H1 (cell line): ENCODE results near the gene SPINK1. TPM values are rescaled to one million over a fixed set of nuclear protein-coding genes. Genes with fewer than 3 reads are reported as not detected.

Experiments
- CEBPB ChIP-seq: IDR thresholded peaks from 2 replicates; pipeline ENCODE4 v1.6.1; 2012; ENCODE audit warnings: low read depth, low read length
- KDM1A ChIP-seq: fragments of 200-600, 300-600 bp; sonication (generic); IDR thresholded peaks from 2 replicates; pipeline ENCODE4 v1.7.1; 2016; ENCODE audit warnings: mild to moderate bottlenecking, low read length, borderline replicate concordance
- MAFK ChIP-seq: IDR thresholded peaks from 2 replicates; pipeline ENCODE4 v1.6.1; 2012; ENCODE audit warnings: low read depth, mild to moderate bottlenecking, improper control_type of control experiment, low read length
- POU5F1 ChIP-seq: IDR thresholded peaks from 2 replicates; pipeline ENCODE4 v1.6.1; 2011; ENCODE audit warnings: low read depth, mild to moderate bottlenecking, low read length, moderate library complexity
- polyA plus RNA-seq, 7 experiments: library from polyadenylated mRNA; depleted of rRNA in 3 of 7; stranded (reverse) in 5 of 7; unstranded in 2 of 7; fragments of >200 nt in 5 of 7; fragments of 200-250 nt in 2 of 7; gene quantifications; 1 replicate in 5 of 7; 2 replicates in 1 of 7; 4 replicates in 1 of 7; pipeline versions ENCODE4 v1.2.1 to v1.2.3, GENCODE V29; 2011 to 2013; ENCODE audit warnings: missing spikeins in 2 of 7, mixed read lengths in 2 of 7
- total RNA-seq: library from RNA; stranded (reverse); fragmentation: NEBNext Ultra II Directional; extraction: Animal tissue kit (Norgen Biotek cat#: 25700); gene quantifications from 2 replicates; pipeline ENCODE4 v1.2.1, GENCODE V29; 2021

SPINK1 gene
- total and polyA plus RNA-seq, 2 of the 8 experiments (the other 6 are each of a cell fraction or from before 2014, with no cell fraction given), result 0.48 to 1.3 TPM

- TF ChIP-seq MAFK (no peak), KDM1A (no peak), CEBPB (no peak), POU5F1 (no peak)
- TF ChIP-seq, all 59 proteins: peak for 0
These were observed 34.7 kb downstream of the SPINK1 start (continued) for GRCh38 chr5:147796556-147797308.
